ENCODE data around the gene TNFRSF6B.

- TF ChIP-seq CTCF (conservative IDR thresholded peaks at IDR 0.05) = no peak
- TF ChIP-seq ZFX (IDR thresholded peaks at IDR 0.05) = no peak
Observed at GRCh38 chr20:63712191-63712590, 15.7 kb downstream of the TNFRSF6B start.
